Stimulated activated CD4-positive, alpha-beta T cell treated with anti-CD3 and anti-CD28 coated beads, Interleukin-12 subunit alpha, Interleukin-12 subunit beta, amount 100 ng/mL, for 4 hours (primary cell): ENCODE data around the gene NTF3.

Source experiments
- DNase-seq: peaks from one replicate; pipeline ENCODE4 v3.0.0-alpha.2; 2020

NTF3 gene

DNA sequence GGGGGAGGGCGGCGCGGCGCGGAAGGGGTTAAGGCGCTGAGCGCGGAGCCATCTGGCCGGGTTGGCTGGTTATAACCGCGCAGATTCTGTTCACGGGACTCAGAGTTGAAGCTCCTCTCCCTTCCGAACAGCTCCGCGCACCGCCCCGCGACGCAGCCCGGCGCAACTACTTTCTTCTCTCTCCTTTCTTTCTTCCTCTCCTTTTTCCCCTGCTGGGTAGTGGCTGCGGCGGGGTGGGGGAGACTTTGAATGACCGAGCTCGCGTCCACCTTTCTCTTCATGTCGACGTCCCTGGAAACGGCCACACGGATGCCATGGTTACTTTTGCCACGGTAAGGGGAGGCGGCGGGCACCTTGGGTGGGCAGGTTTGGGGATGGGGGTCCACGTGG, at the start of gene NTF3:
Gene NTF3, plus strand, starts transcription at position 98 of the 390 bp plus-strand sequence. Its CDS starts 217 bp downstream, at position 315.
- no peak for DNase-seq

DNA sequence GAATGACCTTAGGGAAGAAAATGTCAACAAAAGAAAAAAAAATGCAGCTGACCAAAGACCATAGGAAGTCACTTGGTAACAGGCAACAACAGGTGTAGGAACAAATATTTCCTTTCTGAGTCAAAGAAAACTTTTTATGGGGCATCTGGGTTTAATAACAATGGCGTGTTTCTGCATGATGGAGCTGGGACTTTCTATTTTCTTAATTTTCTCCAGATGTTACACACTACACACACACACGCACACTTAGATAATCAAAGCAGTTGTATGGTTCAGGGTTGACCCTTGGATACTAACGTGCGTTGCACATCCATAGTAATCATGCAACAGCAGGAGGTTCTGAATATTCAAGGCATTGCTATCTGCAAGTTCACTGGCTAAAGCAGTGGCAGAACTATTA, 47.9 kb upstream of the NTF3 start:
- no peak for DNase-seq

DNA sequence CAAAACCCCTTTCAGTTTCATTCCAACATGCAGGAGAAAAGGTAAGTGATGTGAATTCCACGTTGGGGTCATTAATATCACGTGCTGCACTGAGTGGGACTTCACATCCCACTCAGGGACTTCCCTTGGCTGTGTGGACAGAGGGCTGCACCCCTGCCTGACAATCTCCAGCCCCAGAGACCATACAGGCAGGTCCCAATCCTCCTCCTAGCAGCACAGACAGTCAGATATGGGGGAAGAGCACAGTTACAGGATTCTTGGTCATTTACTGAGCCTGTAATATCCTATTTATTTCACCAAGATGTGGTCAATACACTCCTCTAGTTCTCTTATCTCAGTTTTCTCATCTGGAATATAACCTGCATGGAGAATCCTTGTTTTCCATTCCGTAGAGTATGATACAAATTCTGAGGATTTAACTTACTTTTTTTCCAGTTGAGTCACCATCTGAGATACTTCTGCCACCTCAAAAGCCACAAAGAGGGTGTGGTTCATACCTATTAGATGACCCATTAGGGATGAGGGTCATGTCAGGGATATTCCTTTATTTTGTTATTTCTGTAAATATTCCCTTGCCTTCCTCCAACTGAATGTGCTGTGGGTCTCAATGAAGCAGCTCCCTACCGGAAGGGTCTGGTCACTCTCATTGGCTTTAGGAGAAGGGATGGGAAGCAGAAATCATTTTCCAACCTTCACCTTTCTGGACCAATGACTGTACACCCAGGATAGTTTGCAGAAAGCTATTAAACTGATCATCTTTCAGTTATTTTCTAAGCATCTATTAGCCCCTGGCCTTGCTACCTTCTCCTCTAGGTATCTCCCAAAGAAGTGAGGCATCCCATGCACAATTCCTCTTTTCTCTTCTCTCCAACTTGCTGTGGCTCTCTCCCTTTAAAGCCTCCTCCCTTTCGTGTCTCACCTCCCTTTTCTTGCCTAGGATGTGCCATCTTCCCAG, 43.0 kb upstream of the NTF3 start:
- no peak for DNase-seq

DNA sequence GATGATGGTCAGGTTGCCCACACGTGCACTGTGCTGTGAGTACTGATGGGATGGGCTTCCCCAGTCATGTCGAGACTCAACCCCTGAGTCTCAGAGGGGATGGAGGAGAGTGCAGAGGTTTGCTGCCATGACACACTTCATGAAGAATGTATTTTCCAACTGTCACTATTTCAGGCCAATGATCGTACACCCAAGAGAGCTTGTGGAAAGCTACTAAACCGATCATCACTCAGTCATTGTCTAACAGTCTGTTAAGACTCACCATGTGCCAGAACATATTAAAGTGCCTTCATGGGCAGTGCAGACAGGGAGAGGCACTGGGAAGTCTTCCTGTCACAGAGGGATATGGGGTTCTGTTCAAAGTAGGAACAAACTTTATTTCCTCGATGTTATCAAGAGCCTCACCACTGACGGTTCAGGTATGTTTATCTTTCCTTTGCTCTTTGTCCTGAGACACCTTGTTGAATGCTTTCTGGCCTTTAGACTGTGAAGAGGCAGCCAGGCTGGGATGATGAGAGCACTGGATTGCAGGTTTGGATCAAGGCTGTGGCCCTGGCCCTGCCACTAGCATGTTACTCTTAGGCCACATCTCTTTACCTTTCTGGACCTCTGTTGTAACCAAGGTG, 41.6 kb upstream of the NTF3 start:
- no peak for DNase-seq

DNA sequence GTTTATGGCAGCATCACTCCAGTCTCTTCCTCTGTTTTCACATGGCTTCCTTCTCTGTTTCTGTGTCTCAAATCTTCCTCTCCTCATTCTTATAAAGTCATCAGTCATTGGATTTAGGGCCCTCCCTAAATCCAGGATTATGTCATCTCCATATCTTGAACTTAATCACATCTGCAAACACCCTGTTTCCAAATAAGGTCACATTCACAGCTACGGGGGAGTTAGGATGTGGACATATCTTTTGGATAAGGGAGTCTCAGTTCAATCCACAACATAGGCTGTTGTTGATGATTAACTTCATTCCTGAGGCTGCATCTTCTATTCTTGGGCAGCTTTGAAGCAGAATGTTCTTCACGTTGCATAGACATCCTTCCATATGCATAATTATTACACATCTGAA, 40.3 kb upstream of the NTF3 start:
- DNase-seq = no peak

DNA sequence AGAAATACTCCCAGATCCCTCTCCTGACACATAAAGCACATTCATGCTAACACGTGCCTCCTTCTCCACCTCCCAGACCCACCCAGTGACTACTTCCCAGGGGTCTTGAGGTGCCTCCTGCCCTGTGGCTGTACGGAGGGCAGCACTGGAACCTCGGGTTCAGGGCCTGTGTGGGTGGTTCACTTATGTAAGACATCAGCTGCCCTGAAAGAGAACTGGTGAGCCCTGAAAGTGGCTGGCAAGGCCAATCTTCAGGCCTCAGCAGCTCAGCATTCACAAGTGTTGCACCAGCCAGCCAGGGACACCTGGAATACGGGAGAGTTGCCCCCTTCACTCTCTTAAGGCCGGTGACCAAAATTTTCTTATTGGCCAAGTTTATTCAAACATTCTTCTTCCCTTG, 38.9 kb upstream of the NTF3 start:
- no peak for DNase-seq

DNA sequence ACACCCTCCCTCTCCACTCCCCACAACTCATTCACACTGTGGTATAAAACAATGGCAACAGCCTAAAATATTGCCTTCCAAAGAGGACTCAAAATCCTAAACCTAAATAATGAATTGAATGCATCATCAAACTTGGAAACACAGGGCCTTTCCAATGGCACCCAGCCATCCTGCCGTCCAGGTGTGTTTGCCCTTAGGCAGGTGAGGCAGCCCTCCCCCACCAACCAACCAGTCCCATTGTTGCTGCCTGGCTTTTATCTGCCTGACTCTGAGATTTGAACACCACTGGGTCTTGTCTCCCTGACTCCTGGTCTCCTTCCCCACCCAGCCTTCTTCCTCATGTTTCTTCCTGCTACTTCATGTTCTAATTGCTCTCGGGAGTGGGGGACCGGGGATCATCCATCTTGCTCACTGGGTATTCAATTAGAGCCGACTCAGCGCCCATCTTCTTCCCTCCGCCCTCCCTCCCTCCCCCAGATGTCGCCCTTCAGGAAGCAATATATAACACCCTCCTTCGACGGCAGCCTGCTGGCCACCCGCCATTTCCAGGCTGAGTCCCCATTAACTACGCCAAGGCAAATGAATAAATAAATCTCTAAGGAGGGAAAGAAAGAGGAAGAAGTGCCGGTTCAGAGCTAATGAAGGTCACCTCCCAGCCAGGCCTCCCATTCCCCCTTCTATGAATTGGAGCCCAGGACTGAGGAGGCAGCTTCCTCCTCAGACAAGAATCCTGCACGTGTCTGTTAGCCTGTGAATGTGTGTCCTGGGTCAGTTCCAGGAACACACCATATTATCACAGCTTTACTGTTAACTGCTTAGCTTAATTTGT, 36.3 kb upstream of the NTF3 start:
- no peak for DNase-seq

DNA sequence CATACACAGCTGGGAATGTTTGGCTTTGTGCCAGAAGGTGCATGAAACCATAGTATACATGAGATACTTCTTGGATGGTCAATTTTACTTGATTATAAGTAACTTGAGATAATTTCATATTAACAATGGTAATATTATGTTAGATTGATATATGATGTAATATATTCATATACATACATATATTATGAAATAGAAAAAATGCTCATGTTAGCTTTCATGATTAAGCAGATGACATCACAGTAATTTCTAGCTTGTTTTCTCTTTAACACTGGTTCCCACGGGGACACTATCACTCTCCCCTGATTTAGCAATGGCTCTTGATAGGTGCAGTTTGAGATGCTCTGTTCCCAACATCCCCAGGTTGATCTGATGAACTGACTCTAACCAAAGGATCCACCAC, 35.4 kb upstream of the NTF3 start:
- DNase-seq = no peak

DNA sequence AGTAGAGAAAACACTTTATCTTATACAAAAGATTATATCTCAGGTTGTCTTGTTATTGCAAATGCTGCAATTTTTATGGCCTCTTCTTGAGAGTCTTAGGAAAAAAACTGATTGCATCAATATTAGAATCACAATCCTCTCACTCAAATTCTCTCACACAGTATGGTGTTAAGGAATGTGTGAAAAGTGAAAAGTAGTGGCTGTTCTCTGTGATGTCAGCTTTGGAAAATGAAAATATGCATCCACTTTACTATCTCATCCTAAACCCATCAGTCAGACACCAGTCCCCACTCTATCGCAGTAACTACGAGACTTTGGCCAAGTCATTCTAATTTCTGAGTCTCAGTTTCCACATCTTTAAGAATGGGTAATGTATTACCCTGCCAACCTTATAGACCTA, 32.6 kb upstream of the NTF3 start:
- no peak for DNase-seq

DNA sequence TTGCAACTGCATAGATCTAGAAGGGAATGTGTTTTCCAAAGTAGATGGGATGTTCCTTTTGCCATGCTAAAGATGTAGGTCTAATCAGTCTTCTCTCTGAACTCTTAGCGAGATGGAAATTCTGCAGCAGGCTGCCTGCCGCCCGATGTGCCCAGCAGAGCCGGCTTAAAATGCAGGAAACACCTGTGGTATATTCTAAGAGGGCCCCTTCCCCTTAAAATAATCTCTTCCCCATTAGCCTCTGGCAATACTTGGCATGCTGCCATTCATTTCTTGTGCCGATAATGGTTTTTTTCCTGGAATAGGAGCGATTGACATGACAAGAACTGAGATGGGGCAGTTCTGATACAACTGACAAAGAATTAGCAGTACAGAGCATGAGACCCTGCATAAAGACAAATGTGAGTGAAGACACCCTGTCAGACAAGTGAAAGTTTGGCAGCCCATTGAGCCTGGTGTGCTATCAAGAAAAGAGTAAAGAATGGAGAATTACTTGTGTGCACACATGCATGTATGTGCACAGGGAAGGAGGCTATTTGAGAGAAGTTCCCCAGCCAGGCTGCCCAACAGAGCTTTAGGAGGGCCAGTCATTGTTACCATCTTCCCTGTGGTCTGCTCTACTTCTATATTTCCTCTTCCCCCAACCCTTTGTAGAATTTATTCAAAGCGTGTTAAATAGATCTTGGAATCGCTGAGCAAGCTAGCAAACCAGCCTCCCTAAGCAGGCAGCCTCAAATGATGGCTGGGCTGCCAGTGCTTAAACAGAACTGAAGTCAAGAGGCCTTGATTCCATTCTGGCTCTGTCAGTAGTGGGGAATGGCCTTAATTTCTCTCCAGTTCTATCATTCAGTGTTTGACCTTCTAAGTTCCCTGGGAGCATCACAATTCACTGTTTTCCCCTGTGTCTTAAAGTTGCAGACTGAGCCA, 29.6 kb upstream of the NTF3 start:
- DNase-seq = no peak

DNA sequence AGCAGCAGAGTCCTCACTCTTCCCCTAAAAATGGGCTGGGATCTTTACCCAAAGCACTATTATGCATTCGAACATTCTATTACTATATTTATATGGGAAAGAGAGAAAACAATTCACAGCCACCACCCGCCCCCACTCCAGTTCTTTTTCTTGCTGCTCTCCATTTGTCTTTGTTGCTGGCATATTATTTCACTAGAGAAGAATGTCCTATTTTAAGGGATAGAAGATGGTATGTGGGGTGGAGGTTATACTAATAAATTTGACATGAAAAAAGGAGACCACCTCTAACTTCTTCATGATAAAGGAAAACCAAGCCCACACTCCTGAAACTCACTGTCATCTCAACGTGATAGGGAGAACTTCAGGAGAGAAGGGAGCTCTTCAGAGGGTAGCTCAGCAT, 28.5 kb upstream of the NTF3 start:
- DNase-seq = no peak

DNA sequence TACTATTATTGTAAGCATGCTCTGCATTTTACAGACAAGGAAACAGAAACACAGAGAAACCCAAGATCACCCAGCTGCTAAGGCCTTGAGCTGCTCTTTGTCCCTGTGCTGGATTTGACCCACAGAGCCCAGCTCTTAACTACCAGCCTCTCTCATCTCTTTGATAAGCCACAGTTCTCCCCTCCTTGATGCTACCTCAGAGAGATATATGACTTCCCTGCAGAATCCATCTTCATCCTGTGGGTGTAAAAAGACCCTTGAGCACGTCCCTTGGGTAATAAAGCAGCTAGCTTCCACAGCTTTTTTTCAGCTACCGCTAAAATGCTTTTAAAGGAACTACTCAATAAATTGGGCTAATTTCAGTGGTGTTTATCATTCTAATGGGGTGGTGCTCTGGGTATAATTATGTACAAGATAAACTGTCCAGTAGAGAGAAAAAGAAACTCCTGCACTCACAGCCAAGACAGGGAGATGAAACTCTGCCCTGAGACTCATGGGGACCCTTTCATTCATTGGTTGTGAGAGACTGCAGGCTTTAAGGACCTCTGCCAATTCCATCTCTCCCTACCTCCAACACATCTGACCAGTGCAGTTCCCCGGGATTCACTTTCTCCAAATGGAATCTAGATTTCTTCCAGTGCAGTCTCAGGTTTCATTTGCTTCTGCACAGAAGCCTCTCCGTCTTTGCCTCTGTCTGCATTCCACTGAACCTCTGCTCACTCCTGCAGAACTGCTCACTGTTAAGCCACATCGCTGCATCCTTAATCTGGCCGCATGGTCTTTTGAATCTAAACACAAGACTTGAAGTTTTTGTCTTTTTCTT, 24.7 kb upstream of the NTF3 start:
- no peak for DNase-seq

DNA sequence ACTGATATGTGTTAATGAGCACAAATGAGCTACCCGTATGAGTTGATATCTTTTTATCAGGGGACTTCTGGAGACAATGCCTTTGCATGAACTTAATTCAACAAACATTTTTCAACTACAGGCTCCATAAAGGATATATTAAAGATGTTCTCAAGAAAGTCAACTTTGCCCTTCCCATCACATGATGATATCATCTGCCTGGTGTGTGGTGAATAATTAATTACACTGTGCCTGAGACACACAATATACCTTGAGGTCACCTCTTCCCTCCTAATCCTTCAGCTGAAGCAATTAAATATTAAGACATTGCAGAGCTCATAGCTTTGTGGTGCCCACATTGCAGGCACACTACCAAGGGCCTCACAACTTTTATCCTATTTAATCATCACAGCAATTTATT, 22.3 kb upstream of the NTF3 start:
- no peak for DNase-seq

DNA sequence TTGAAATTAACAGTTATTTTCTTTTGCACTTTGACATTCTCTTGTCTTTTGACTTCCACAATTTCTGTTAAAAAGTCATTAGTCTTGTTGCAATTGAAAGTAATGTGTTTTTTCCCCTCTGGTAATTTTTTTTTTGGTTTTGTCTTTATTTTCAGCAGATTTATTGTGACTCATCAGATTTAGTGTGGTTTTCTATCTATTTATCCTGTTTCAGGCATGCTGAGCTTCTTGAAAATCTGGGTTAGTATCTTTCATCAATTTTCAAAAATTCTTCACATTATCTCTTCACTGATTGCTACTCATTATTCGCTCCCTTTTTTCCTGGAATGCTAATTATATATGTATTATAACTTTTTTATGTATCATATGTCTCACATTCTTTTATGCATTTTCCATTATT, 15.3 kb upstream of the NTF3 start:
- no peak for DNase-seq

DNA sequence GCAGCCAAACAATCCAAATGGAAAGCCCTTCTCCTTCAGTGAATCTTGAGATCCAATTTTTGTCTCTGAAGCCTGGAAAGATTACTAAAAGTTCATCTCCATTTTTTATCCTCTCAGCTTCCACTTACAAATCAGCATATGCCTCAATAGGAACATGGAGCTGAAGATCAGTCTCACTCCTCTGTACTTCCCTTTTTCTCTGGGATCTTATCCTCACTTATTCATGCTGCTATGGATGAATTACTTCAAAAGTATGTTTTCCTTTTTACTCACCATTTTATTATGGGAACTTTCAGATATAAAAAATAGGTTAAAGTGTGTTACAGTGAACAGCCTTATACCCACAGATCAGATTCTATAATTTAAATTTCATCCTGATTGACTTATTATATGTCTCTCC, 14.4 kb upstream of the NTF3 start:
- no peak for DNase-seq

DNA sequence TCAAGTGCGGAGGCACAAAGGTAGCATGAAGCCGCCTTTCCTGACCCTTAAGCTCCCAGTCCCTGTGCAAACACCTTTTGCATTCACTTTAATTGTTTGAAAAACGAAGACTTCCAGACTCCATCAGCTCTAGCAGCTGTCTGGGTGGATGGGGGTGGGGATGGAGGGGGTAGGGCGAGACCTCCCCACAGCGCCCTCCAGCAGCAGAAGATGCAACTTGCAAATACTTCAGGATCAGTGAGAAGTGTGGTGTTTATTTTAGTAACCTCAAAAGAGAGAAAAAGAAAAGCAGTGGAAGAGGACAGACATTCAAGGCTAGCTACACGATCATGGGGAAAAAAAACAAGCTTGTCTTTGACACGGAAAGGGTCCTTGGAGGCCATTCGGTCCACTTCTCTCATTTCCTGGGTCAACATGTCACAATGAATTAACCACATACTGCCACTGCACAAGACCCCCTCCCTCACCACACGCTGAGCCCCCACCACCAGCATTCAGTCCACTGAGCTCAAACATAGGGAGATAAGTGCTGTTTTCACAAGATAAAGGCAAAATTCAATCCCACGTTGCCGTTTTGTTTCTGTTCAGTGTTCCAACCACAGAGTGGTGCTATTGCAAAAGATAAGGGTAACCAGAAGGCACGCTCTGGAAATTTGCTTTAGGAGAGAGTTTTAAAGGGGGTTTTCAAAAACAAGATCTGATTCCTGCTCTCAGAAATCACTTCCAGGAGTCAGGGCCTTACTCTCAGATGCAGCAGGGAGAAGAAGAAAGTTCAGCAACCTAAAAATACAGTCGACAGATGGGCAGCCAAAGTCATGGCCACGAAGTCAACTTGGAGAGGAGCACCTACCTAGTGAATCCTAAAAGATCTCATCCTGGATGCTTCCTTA, 3.3 kb upstream of the NTF3 start:
- no peak for DNase-seq

DNA sequence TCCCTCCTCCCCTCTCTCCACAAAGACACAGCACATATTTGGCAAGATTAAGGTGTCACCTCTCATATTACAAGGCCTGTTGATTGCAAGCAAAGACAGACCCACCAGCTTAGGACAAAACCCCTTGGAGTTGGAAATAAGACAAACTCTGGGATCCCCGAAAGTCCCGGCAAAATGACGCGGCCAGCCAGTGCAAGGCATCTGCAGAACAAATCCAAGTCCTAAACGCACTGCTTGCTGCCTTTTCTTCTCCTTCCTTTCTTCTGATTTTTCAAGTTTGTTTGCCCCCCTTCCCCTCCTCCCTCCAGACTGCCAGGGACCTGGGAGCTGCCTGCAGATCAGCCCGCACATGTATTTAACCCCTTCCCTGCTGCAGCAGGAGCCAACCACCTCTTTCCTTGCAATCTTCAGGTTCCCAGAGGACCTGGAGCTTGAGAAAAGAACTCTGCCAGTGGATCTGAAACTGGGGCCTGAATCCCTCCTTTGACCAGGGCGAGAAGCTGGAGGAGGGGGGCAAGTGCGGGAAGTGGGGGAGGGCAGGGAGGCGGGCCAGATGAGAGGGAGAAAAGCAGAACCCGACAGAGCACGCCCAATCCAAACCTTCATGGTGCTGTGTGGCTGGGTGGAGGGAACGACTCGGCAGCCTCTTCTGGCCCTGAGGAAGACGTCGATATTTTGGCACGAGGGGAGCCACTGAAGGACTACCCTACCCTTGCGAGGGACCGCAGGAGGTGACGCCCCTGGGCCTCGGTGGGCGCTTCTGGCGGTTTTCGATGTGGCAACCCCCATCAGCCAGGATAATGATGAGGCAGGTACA, 2.0 kb upstream of the NTF3 start:
- DNase-seq = no peak

DNA sequence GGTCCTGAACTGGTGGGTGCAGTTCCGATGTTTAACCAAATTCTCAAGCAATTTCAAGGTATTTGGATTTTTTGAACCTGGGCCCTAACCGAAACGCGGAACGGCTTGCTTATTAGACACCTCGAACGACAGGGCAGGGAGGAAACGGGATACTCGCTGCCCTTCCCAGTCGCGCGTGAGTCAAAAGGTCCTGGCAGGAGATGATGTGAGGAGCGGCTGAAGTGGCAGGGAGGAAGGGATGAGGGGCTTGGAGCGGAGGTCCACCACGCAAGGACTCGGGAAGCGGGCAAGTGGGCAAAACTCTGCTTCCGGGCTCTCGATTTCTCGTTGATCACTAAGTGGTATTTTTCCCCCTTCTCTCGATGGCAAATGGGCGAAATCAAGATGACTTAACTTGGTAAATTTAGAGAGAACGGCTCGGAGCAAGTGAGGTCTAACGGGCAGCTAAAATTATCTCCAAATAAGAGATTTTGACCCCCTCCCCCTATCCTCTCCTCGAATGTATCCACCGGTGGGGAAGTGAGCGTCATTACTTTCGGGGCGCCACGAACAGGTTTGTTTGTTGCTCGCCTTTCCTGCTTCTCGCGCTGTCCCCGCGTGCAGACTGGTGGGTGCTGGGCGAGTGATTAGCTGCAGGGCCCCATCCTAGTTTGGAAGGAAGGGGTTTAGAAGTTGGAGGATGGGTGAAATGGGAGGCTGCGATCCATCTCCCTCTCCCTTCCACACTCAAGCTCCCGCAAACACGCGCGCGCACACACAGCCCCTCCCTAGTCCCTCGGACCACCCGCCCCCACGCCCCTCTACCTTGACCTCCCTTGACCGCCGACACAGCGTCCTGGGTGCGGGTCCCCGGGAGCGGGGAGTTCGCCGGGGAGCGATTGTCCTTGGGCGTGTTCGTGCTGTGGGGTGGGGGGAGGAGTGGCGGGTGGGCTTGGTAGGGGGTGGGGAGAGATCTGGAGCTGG, 986 bp upstream of the NTF3 start:
- DNase-seq = no peak
